HPDE6-E6E7 (cell line): ENCODE measurements around the gene PVALEF.
A peak's percentile ranks its signal among the peaks of the same experiment; 100 is the strongest.

Experiments used
- DNase-seq: peaks from one replicate; pipeline ENCODE4 v3.0.0; 2011; ENCODE audit warnings: missing footprints; ENCODE audit errors: extremely low spot score

PVALEF gene

GRCh38 chr17:81196505-81197408 is 31.4 kb downstream of the PVALEF start:
- no peak for DNase-seq

GRCh38 chr17:81197409-81197795 is 32.1 kb downstream of the PVALEF start:
- DNase-seq = no peak

DNA sequence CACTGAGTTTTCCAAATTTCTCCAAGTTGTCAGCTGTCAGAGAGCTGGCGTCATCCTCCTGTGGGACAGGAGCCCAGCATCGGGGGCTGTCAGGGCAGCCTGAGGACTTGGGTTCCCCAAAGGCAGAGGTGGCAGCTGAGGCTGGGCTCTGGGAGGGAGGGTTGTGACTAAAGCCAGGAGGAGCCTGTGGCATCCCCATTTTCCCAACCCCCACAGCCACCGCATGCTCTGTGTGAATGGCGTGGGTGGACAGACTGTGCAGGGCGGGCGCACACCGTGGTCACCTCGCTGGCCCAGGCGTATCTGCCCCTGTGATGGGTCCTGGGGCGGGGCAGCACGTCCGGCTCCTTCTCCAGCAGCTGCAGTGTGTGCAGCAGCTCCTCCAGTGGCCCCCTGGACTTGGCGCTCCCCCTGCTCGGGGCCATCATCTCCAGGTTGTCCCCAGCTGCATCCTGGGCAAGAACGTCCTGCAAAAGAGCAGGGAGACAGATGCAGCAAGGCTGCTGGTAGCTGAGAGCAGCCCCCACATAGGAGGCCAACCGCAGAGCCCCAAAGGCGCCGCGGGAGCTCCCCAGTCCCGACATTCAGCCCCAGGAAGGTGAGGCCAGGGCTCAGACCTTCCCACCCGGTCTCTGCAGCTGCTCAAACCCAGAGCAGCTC is 32.7 kb downstream of the PVALEF start:
- DNase-seq = no peak

DNA sequence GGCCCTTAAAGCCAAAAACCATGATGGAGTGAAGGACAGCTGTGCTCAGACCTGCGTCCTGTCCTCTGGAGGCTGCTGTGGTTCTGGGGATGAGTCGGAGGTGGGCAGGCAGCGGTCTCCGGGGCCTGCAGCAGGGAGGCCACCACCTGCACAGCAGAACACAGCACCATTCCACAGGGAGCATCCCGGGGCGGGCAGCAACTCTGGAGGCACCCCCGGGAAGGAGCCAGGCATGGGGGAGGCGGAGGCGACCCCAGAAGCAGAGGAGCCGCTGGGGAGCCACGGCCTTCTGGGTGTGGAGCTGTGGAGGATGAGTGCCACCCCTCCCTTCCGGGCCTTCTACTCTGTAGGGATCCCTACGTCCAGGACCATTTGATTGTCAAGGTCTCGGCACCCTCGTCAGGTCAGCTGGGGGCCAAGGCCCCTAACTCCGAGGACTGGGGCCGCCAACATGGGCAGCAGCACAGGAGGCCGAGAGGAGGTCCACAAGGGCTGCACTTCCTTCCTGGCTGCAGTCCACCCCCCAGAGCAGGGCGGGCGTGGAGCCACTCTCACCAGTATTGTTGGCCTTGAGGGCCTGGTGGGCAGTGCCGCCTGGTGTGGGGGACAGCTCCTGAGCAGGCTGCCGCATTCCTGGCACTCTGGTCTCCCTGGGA is 33.6 kb downstream of the PVALEF start:
- no peak for DNase-seq

- no peak for DNase-seq
These were observed 34.1 kb downstream of the PVALEF start for GRCh38 chr17:81199482-81199830.

DNA sequence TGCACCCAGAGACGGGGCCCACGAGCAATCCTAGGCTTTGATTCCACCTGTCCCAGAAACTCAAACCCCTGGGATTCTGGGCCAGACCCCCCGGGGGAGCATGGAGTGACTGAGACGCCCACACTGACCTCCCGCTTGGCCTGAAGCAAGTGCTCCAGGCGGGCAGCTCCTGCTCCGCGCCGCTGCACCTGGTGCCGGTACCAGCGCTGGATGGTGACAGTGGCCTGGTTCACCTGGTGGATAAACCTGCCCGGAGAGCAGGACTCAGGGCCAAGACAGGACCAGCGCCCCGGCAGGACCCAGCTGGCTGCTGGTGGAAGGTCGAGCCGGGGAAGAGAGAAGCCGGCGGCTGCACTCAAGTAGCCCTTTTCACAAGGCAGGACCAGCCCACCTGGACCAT is 34.9 kb downstream of the PVALEF start:
- DNase-seq = no peak

DNA sequence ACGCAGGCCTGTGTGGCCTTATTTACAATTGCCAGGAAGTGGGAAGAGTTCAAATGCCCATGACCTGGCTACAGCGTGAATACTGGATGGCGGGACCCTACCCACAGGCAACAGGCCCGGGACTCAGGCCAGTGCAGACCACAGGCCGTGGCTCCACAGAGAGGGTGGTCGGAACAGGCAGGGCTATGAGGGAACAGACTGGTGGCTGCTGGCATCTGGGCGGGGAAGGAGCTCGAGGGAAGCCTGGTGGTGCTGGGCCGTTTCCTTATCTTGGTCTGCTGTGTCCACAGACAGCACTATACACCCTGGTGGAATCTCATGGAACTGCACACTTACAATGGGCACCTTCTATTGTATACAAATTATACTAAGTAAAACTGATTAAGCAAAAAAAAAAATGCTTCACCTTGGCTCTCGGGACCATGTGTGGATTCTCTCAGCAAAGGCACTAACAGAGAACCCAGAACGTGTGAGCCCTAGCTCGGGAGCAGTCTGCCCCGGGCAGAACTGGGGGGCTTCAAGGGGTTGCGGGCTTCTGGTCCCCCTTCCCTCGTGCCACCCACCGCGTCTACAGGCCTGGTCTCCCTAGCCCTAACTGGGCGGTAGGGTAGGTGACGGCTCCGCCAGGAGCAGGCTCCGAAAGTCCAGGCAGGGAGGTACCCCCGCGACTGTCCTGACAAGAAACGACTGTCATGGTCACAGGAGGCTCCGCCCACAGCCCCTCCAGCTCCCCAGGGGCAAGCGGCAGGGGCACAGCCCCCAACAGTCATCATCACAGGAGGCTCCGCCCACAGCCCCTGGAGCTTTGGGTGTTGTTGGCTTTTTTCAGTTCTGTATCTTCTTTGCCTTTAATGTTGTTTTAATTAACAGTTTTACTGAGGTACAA is 35.6 kb downstream of the PVALEF start:
- DNase-seq = peak; percentile 71

DNA sequence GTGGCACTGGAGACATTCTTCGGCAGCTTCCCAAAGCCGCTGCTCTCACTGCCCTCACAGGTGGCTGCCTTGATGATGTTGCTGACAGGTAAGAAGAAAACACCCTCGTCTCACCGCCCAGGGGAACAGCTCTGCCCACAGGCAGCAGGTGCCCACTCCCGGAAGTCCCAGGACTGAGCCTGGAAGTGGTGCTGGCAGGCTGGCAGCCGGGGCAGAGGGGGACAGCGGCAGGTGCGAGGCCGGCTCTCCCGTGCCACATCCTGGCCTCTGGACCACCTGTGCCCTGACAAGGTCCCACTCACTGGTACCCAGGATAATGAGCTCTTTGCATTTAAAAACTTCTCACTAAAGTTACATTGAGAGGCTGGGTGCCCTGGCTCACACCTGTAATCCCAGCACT is 37.0 kb downstream of the PVALEF start:
- no peak for DNase-seq

DNA sequence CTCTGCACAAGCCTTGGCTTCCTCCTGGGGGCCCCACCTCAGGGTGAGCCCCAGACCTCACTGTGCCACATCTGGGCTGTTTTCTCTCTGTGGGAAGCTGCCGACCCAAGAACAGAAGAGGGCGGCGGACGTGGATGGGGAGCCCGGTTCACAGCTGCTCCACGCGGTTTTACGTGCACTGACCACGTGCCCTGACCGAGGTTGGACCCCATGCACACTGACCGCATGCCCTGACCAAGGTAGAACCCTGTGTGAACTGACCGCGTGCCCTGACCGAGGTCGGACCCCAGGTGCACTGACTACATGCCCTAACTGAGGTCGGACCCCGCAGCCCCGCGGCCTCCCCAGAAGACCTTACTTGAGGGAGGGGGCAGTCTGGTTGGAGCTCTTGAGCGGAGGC is 37.8 kb downstream of the PVALEF start:
- DNase-seq = no peak

GRCh38 chr17:81204578-81204977 is 39.3 kb downstream of the PVALEF start:
- no peak for DNase-seq

DNA sequence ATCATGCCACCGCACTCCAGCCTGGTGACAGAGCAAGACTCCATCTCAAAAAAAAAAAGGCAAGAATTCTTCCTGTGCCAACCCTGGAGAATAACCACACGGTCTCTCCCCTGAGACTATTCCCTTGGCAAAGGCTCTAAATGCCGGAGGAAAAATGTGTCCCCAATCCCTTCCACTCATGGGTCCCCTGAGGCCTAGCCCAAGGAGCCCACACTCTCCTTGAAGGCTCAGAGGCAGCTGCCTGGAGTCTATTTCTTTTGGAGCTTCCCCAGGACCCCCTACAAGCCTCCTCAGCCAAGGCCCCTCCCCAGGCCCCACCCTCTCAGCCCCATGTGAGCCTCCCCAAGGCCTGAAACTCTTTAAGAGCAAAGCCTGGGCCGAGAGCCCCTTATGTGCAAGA is 40.9 kb downstream of the PVALEF start:
- no peak for DNase-seq

DNA sequence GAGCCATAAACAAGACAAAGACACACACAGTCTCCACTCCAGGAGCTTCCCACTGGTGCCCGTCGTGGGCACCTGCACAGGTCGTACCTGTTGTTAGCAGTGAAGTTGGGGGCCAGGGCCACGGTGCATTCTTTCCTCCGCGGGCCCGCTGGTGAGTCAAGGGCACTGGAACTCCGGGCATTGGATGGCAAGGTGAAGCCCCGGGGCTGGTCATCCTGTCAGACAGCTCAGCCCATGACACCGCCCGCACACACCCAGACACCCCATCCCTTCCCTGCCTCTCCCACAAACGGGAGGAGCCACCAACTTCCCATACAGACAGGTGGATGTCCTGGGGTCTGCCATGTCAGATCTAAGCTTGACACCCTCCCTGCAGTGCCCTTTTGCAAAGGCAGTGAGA is 41.4 kb downstream of the PVALEF start:
- DNase-seq = no peak

DNA sequence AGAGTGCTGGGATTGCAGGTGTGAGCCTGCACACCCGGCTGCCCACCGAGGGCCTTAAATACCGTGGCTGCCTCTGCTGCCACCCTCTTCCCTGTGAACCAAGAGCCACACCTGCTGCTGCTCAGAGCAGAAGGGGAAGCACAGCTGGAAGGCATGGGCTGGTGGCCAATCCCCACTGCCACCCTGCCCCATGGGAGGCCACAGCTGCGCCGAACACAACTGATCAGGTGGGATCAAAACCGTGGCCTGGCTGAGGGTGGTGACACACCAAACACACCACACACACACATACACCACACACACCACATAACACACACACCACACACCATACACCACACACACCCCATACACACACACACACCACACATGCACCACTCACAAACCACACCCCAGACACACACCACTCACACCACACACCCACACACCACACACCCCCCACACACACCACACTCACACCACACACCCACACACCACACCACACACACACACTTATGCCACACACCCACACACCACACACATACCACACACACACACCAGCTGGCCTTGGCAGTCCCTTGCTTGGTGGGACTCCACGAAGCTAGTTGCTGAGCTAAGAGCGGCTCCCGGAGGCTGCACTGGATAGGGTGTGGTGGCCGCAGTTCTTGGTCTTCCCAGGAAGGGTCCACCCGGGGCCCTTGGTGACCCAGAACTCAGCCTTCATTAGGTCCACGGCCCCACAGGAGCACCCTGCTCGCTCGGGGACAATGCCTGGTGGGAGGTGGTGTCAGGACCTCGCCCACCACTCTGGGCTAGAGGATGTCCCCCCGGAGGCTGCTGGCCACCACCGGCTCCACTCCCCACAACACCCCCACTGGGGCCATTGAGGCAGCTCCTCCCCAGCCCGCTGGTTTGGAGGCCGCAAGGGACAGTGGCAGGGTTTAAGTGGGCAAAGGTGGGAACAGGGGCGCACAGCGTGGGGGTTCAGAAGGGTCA is 42.6 kb downstream of the PVALEF start:
- DNase-seq = no peak

- DNase-seq = no peak
These were observed 43.3 kb downstream of the PVALEF start for GRCh38 chr17:81208651-81209050.

DNA sequence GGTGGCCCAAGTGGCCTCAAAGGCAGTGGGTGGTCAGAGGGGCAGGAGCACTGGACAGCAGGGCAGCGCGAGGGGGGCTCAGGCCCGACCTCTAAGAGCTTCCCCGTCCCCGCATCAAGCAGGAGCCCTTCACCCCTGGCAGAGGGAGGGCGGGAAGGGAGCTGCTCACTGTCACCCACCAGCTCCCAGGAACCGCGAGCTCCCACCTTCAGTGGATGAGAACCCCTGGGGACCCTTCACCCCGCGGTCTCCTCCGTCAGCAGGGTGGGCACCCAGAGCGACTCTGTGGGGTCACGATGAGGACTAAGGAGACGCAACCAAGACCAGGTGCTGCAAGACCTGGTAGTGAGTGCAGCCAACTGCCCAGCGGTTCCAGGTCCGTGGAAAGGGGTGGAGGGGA is 43.8 kb downstream of the PVALEF start:
- DNase-seq = no peak

DNA sequence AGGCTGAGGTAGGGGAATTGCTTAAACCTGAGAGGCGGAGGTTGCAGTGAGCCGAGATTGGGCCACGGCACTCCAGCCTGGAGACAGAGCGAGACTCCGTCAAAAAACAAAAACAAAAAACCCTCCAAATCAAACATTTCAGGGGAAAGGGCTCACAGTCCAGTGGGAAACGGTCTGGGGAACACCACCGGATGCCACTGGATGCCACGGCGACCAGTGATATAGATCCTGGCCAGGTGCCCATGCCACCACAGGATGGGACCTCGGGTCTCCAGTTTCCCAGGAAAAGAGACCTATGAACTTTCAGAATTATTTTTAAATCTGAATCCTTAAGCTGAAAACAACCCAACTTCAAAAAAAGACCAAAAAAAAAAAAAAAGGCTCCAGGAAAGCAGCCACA is 45.2 kb downstream of the PVALEF start:
- no peak for DNase-seq

- no peak for DNase-seq
These were observed 45.6 kb downstream of the PVALEF start for GRCh38 chr17:81210868-81211267.

GRCh38 chr17:81212365-81212764 is 47.1 kb downstream of the PVALEF start:
- no peak for DNase-seq

DNA sequence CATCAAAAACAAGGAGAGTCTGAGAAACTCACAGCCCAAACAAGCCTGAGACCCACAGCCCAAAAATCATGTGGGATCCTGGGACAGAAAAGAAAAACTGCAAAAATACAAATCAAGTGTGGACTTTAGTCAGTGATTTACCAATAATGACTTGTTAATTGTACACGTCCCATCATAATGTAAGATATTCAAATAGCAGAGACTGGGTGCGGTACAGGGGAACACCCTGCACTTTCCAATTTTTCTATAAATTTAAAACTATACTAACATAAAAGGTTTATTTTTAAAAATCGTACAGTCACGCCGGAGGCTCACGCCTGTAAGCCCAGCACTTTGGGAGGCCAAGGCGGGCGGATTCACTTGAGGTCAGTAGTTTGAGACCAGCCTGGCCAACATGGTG is 48.7 kb downstream of the PVALEF start:
- DNase-seq = no peak

DNA sequence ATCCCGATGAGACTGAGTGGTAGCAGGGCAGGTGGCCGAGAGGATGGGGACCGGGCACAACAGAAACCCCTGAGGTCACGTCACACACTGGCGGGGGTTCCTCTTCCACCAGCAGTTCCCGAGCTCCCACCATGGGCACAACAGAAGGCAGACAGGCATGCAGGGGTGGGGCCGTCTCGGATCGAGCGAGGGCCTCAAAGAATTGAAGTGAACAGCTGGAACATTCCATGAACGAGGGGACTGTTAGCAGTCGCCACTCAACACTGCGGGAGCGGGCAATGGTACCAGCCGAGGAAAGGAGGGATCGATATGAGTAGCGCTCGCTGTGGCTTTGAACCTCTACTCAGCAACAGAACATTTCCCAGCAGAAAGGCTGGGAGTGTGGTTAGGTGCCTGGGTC is 52.2 kb downstream of the PVALEF start:
- DNase-seq = no peak

DNA sequence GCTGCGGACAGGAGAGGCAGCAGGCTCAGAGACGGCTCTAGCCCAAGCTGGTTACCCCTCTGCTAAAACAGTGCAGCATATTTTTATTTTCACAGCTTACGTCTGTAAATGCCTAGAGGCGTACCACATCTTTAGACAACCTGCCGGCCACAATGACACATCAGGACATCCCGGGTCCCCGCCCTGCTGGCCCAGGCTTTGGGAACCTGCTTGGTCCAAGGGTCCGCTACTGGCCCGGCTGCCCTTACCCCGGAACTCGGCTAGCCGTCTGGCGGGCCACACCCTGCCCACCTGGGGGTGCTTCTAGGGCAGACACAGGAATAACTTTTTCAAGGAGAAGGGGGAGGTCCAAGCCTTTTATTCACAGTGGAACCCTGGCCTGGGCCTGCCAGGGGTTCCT is 53.2 kb downstream of the PVALEF start:
- DNase-seq = no peak
